GM12892 (cell line): ENCODE measurements around the gene FBXO47.

Source experiments
- POLR2A ChIP-seq: IDR thresholded peaks from 2 replicates; pipeline ENCODE4 v1.6.1; 2011; ENCODE audit warnings: low read depth, low read length, control low read depth
- POLR2AphosphoS5 ChIP-seq: IDR thresholded peaks from 2 replicates; pipeline ENCODE4 v1.6.1; 2011; ENCODE audit warnings: low read depth, low read length, control low read depth

DNA sequence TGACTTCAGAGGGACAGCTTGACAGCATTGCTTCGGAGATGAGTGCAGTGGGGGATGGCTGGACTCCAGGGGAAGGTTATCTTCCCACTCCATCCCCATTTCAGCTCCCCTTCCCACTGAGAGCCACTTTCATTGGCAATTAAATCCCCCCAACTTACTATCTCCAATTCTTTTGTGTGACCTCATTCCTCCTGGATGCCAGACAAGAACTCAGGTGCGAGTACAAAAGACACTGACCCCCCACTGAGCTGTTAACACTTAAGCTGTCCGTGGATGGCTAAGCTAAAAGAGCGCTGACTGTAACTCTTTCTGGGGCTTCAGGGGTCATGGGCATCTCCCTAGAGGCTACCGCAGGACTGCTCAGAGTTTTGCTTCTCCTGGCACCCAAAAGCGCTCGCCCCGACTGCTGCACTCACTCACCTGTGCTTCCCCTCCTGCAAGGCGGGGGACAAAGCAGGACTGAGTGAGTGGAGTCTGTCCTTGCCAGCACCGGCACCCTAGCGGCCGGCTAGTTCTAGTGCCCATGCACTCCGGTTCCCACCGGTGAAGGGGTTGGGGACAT, 44.8 kb upstream of the FBXO47 start:
- TF ChIP-seq POLR2A: no peak
- no peak for TF ChIP-seq POLR2AphosphoS5
